Testis (tissue), 2 donors: ENCODE measurements around the gene IGSF8.
A peak's percentile ranks its signal among the peaks of the same experiment; 100 is the strongest.

ENCODE experiments used
- CTCF ChIP-seq, 3 experiments: fragments of 450-650 bp in 2 of 3; fragments of 200-600 bp in 1 of 3; sonication (generic) in 1 of 3; IDR thresholded peaks; one replicate each; pipeline ENCODE4 v1.5.1; 2016 to 2019; ENCODE audit warnings: antibody characterized with exemption in 3 of 3, mild to moderate bottlenecking in 2 of 3, moderate library complexity in 1 of 3
- POLR2A ChIP-seq: fragments of 450-650 bp; IDR thresholded peaks from one replicate; pipeline ENCODE4 v1.6.1; 2017; ENCODE audit warnings: antibody characterized with exemption, mild to moderate bottlenecking, moderate library complexity

DNA sequence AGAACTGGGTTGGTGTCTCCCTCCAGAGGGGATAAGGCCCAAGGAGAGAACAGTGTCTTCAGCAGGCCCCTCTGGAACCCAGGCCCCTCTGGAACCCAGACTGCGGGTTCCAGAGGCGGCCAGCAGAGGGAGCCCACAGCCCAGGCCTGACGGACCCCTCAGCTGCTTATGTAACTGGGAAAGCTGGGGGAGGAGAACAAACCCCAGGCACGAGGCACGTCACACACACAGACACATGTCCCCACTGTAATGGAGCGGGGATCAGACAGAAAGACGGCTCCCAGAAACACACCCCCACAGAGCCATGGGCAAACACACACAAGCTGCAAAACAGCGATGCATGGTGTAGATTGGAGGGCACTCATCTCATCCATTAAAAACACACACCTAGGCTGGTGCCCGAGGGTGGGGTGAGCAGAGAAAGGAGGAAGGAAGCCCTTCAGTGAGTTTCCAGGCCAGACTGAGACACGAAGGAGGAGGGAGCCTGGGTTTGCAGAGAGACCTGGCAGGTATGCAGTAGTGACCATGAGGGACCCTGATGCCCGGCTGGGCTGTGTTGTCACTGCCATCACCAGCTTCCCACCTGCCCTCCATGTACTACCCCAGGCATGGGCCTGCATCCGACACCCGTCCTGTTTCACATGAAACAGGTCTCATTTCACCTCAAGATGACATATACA, 2.8 kb upstream of the IGSF8 start:
- TF ChIP-seq POLR2A (no peak), CTCF (IDR thresholded peaks at IDR 0.05) (peak; percentile 93 to 98 (median 96))
